MM.1S (cell line): ENCODE data around the gene CASP10.
A peak's percentile ranks its signal among the peaks of the same experiment; 100 is the strongest.

ENCODE experiments used
- DNase-seq: peaks from one replicate; pipeline ENCODE4 v3.0.0-alpha.2; 2015
- H2AFZ ChIP-seq: fragments of 300-600 bp; sonication (generic); 2 replicates; pipeline ENCODE4 v1.6.0; 2016; ENCODE audit warnings: antibody characterized with exemption, low read length
- H3F3A ChIP-seq: fragments of 300-600 bp; sonication (generic); 2 replicates; pipeline ENCODE4 v1.6.1; 2016; ENCODE audit warnings: mild to moderate bottlenecking, antibody characterized with exemption, low read length, moderate library complexity, mixed read lengths; ENCODE audit not compliant: insufficient read depth
- H3K27ac ChIP-seq: fragments of 300-600 bp; sonication (generic); 2 replicates; pipeline ENCODE4 v1.5.1; 2016; ENCODE audit warnings: mild to moderate bottlenecking, low read length
- H3K27me3 ChIP-seq: fragments of 300-600 bp; sonication (generic); replicated peaks from 2 replicates; pipeline ENCODE4 v1.6.0; 2016; ENCODE audit warnings: low read length; ENCODE audit not compliant: insufficient read depth
- H3K36me3 ChIP-seq: fragments of 300-600 bp; sonication (generic); replicated peaks from 2 replicates; pipeline ENCODE4 v1.6.1; 2016; ENCODE audit warnings: mild to moderate bottlenecking, low read length, mixed read lengths; ENCODE audit not compliant: insufficient read depth
- H3K4me1 ChIP-seq: fragments of 300-600 bp; sonication (generic); 2 replicates; pipeline ENCODE4 v1.6.1; 2016; ENCODE audit warnings: low read length, mixed read lengths
- H3K4me2 ChIP-seq: fragments of 300-600 bp; sonication (generic); 2 replicates; pipeline ENCODE4 v1.6.0; 2016; ENCODE audit warnings: low read depth, low read length
- H3K4me3 ChIP-seq: fragments of 300-600 bp; sonication (generic); 2 replicates; pipeline ENCODE4 v1.5.1; 2016; ENCODE audit warnings: low read length, mixed read lengths
- H3K79me2 ChIP-seq: fragments of 300-600 bp; sonication (generic); 2 replicates; pipeline ENCODE4 v1.6.1; 2016; ENCODE audit warnings: mixed run types, low read length, mixed read lengths
- H3K9ac ChIP-seq: fragments of 300-600 bp; sonication (generic); 2 replicates; pipeline ENCODE4 v1.6.1; 2016; ENCODE audit warnings: low read length, mixed read lengths
- H3K9me2 ChIP-seq: fragments of 300-600 bp; sonication (generic); replicated peaks from 2 replicates; pipeline ENCODE4 v1.6.1; 2016; ENCODE audit warnings: mild to moderate bottlenecking, low read length, mixed read lengths; ENCODE audit not compliant: insufficient read depth
- H3K9me3 ChIP-seq: fragments of 300-600 bp; sonication (generic); replicated peaks from 2 replicates; pipeline ENCODE4 v1.6.1; 2016; ENCODE audit warnings: mild to moderate bottlenecking, low read length, mixed read lengths; ENCODE audit not compliant: insufficient read depth
- H4K20me1 ChIP-seq: fragments of 300-600 bp; sonication (generic); 2 replicates; pipeline ENCODE4 v1.6.1; 2016; ENCODE audit warnings: mild to moderate bottlenecking, low read length, moderate library complexity, mixed read lengths; ENCODE audit not compliant: insufficient read depth
- CTCF ChIP-seq: fragments of 300-600 bp; sonication (generic); IDR thresholded peaks from 2 replicates; pipeline ENCODE4 v1.5.1; 2016; ENCODE audit warnings: antibody characterized with exemption, low read length, mixed read lengths
- EZH2 ChIP-seq: fragments of 300-600 bp; sonication (generic); optimal IDR thresholded peaks from 2 replicates; pipeline ENCODE3; 2017; ENCODE audit warnings: low read depth, mild to moderate bottlenecking, antibody characterized with exemption, low read length, mixed read lengths
- EZH2phosphoT487 ChIP-seq: fragments of 300-600 bp; sonication (generic); IDR thresholded peaks from 2 replicates; pipeline ENCODE4 v1.6.1; 2018; ENCODE audit warnings: antibody characterized with exemption, low read length

Gene CASP10

GRCh38 chr2:201228271-201228911 lies 45.5 kb downstream of the CASP10 start:
- DNase-seq, result no peak
- Histone ChIP-seq H3K79me2 (peaks cover 18% of the 10 kb centered on the region), H4K20me1 (no peaks in the 10 kb centered on the region), H3K4me1 (peaks cover 39% of the 10 kb centered on the region), H3K4me2 (no peak overlapping the region), H3K27ac (peak overlapping the region; percentile 49; the same call in 1 of the 2 replicates), H3F3A (peaks cover 36% of the 10 kb centered on the region), H3K4me3 (no peak overlapping the region), H3K9me3 (no peaks in the 10 kb centered on the region), H3K9me2 (no peaks in the 10 kb centered on the region), H2AFZ (no peak overlapping the region), H3K36me3 (no peaks in the 10 kb centered on the region), H3K27me3 (no peaks in the 10 kb centered on the region), H3K9ac (no peak overlapping the region)
- TF ChIP-seq EZH2phosphoT487, result no peak
- TF ChIP-seq CTCF, result no peak
- no peak for TF ChIP-seq EZH2

GRCh38 chr2:201228912-201229290 lies 46.0 kb downstream of the CASP10 start:
- Histone ChIP-seq H3K27me3 (no peaks in the 10 kb centered on the region), H3K9me3 (no peaks in the 10 kb centered on the region), H3K4me1 (peaks cover 39% of the 10 kb centered on the region), H3K79me2 (peaks cover 23% of the 10 kb centered on the region), H3K27ac (peak overlapping the region; percentile 49; the same call in 1 of the 2 replicates), H3K4me2 (no peak overlapping the region), H3K36me3 (no peaks in the 10 kb centered on the region), H3F3A (peaks cover 37% of the 10 kb centered on the region), H3K4me3 (no peak overlapping the region), H3K9ac (no peak overlapping the region), H4K20me1 (no peaks in the 10 kb centered on the region), H2AFZ (no peak overlapping the region), H3K9me2 (no peaks in the 10 kb centered on the region)
- TF ChIP-seq CTCF (no peak), EZH2 (no peak), EZH2phosphoT487 (no peak)
- no peak for DNase-seq

DNA sequence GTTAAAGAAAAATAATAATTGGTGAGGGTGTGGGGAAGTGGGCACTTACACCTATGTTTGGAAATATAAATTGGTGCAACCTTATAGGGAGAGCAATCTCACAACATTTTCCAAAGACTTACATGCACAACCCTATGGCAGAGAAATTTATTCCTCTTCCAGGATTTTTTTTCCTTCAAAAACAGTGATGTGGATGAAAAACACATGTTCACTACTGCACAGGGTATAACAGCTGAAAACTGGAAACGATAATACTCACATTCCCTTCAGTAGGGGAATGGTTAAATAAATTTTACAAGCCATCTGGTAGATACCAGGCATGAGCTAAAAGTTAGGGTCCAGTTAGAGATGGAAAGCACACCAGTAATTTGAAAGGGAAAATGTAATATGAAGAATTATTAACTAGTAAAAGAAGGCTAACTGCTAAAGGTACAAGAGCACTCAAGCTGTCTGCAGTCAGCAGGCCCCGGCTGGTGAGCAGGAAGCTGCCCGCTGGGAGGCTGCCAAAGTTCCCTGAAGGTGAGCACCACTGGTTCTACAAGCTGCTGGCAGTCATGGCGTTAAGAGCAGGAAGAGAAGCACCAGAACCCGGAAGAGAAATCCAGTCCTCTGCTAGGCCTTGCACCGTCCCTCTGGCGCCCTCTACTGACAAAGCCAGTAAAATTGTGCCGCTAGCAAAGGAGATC lies 49.0 kb downstream of the CASP10 start:
- peaks cover 34% of the 10 kb centered on the region for H3F3A ChIP-seq
- H3K4me1 ChIP-seq, result peaks cover 36% of the 10 kb centered on the region
- H3K27me3 ChIP-seq, result no peaks in the 10 kb centered on the region
- H4K20me1 ChIP-seq, result no peaks in the 10 kb centered on the region
- DNase-seq, result peak; percentile 96
- peak overlapping the region; percentile 45 for H3K4me3 ChIP-seq
- H3K4me2 ChIP-seq, result peak overlapping the region; percentile 81
- H3K36me3 ChIP-seq, result no peaks in the 10 kb centered on the region
- H3K9me3 ChIP-seq, result no peaks in the 10 kb centered on the region
- no peak for TF ChIP-seq EZH2phosphoT487
- TF ChIP-seq CTCF, result peak; percentile 95
- H2AFZ ChIP-seq, result peak overlapping the region; percentile 73
- no peaks in the 10 kb centered on the region for H3K9me2 ChIP-seq
- H3K9ac ChIP-seq, result peak overlapping the region; percentile 63
- peak overlapping the region; percentile 94; the same call in 1 of the 2 replicates for H3K27ac ChIP-seq
- peaks cover 49% of the 10 kb centered on the region for H3K79me2 ChIP-seq
